Right forelimb (tissue), 1 donor: ENCODE results near the gene PCBD1.
A peak's percentile ranks its signal among the peaks of the same experiment; 100 is the strongest.
"Not testable (repeated sequence)": the region's sequence is repeated elsewhere in the genome, so short reads cannot be mapped to it uniquely, and the experiment has no call there.

Source experiments
- DNase-seq: peaks from one replicate; pipeline ENCODE4 v3.0.0-alpha.2; 2018

Gene PCBD1

GRCh38 chr10:70887804-70888800 is at the start of gene PCBD1:
Gene PCBD1, minus strand, starts transcription at chr10:70888565. Its CDS starts 32 bp downstream, at chr10:70888533.
- peak; percentile 84 for DNase-seq

- no peak for DNase-seq
Measured at GRCh38 chr10:70937661-70938060, 49.3 kb upstream of the PCBD1 start.

- DNase-seq = no peak
Measured at GRCh38 chr10:70936111-70936510, 47.7 kb upstream of the PCBD1 start.

DNA sequence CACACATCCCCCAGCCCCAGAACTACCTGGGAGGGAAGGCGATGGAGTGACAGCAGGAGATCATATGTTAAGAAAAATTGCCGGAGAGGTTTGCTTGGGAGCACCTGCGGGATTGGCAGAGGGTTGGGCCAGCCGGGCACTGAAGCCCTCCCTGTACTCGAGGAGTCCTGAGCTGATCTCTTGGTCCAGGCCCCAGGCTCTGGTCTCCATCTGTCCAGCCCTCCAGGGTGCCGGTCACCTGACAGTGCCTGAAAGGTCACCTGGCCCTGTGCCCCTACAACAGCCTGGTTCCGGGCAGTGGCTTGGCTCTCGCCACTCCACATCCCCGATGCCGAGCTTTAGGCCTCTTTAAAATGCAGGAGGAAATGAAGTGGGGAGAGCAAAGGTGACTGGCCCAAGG is 47.3 kb upstream of the PCBD1 start:
- no peak for DNase-seq

- no peak for DNase-seq
Measured at GRCh38 chr10:70935125-70935625, 46.8 kb upstream of the PCBD1 start.

- no peak for DNase-seq
Measured at GRCh38 chr10:70934701-70935100, 46.3 kb upstream of the PCBD1 start.

GRCh38 chr10:70932392-70933196 is 44.2 kb upstream of the PCBD1 start:
- DNase-seq = no peak

- no peak for DNase-seq
Measured at GRCh38 chr10:70931168-70931815, 42.9 kb upstream of the PCBD1 start.

DNA sequence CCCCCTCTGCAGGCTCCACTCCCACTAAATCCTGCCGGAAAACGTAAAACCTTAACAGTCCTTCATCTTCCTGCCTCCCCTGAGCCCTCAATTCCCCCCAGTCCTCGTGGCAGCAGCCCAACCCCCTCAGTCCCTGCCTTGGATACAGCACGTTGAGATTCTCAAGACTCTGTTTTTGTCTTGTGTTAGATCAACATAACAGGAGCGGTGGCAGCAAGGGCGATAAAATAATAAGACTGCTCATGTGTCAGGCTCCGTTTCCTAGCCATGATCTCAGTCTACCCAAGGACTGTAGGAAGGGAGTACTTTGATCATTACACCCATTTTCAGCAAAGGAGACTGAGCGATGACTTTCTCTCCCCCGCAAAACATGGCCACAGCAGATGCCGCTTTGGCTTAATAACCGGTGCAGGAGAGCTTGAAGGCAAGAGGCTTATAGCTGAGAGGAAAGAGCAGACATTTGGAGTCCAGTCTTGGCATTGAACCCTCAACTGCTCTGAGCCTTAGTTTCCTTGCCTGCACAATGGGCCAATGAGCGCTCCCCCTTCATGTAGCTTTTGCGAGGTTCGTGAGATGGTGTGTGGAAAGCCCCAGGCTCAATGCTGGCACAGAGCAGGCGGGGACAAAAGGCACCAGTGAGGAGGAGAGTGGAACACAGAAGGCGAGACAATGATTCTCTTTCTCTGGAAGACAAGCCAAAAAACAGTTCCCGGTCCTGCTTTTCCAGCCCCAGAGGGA is 42.1 kb upstream of the PCBD1 start:
- no peak for DNase-seq

DNA sequence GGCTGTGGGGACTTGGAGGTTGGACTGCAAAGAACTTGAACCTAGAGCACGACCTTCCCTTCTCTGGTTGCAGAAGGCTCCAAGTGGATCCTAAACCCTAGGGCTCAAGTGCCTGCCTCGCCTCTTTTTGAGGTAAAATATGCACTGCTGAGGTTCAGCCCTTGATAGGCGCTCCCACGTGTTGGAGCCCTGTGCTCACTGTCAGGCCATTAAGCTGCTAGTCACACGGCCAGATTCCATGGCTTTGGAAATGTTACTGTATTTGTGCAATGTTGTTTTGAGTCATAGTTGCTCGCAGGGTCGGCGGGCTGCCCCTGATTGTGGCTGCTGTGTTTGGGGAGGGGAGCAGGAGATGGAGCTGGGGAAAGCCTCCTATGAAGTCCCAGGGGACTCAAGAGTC is 39.8 kb upstream of the PCBD1 start:
- no peak for DNase-seq

- no peak for DNase-seq
Measured at GRCh38 chr10:70927189-70927943, 39.0 kb upstream of the PCBD1 start.

- no peak for DNase-seq
Measured at GRCh38 chr10:70926226-70927000, 38.0 kb upstream of the PCBD1 start.

DNA sequence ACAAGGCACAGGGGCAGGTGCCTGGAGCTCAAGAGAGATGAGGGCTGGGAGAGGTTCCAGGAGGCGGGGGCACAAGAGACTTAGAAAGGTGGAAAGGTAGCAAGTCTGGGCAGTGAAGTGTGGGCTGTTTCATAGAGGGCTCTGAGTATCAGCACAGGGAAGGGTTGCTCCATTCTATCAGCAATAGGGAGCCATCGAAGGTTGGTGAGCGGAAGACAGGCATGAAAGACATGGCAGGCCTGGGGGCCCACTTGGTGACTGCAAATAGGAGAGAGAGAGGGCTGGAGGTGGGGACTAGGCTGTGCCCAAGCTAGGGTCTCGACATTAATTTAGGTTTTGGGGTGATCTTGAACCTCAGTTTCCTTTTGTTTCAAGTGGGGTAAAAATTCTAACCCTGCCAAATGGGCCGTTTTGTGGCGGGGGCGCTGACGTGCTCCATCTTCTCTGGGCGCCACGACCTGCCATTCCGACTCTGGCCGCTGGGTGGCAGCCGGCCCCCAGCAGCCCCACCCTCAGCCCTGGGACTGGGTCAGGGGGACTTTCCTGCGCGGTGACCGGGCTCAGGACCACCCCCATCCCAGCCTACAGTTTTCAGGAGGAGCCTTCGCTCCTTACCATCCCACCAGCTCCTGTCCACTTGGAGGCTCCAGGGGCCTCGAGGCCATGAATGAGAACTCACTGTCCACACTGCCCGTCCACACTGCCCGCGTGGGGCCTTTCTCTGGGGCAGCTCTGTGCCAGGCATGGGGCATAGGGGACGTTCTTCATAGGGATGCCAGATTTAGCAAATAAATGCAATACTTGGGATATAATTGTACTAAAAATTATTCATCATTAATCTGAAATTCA is 37.2 kb upstream of the PCBD1 start:
- peak; percentile 67 for DNase-seq

GRCh38 chr10:70923696-70924095 is 35.3 kb upstream of the PCBD1 start:
- no peak for DNase-seq

GRCh38 chr10:70921285-70921684 is 32.9 kb upstream of the PCBD1 start:
- DNase-seq = no peak

DNA sequence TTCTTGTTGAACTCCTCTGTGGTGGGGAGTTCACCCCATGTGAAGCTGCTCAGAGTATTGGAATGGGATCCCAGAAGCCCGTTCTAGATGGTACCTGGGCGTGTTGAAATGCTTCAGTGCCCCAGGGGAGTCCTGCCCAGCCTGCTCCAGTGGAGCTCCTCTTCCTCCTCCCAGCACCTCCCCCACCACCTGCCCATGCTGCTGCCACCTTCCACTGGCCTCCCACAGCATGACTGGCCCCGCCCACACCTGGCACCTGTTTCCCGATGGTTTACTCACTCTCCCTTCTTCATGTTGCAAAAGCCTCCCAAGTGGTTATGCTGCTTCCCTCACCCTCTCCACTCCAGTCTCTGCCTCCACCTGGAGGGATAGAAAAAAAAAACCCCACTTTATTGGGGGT is 32.2 kb upstream of the PCBD1 start:
- DNase-seq = no peak

GRCh38 chr10:70919906-70920305 is 31.5 kb upstream of the PCBD1 start:
- not testable (repeated sequence) for DNase-seq

- DNase-seq = peak; percentile 67
Measured at GRCh38 chr10:70918851-70919530, 30.6 kb upstream of the PCBD1 start.

DNA sequence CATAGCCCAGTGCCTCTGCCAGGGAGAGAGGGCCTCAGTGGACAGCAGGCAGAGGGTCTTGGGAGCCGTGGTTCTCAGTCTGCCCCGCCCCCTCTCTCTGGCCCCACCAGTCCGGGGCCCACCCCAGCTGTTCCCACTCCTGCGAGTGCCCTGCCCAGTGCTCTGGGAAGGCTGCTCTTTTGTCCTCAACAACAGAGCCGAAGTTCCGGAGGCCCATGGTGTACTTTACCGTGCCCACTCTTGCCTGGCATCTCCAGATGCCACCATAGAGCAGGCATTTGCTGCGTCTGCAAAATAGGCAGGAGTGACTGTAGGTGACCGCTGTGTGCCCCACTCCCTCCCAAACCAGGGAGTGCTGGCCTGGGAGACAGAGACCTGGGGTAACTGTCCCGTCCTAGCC is 29.3 kb upstream of the PCBD1 start:
- DNase-seq = no peak
